BJ (cell line): ENCODE data around the gene GAPDH. TPM values are rescaled to one million over a fixed set of nuclear protein-coding genes. Genes with fewer than 3 reads are reported as not detected.
"Not testable (repeated sequence)": the region's sequence is repeated elsewhere in the genome, so short reads cannot be mapped to it uniquely, and the experiment has no call there.

ENCODE experiments used
- CTCF ChIA-PET: fragments of 350-600 bp; formaldehyde crosslinking; extraction: SDS; loops from one replicate; lab custom pipeline; 2021; ENCODE audit warnings: antibody characterized with exemption, inconsistent platforms; lab: Yijun Ruan, JAX
- POLR2A ChIA-PET: fragments of 300-600 bp; sonication (Branson Sonifier 250); formaldehyde crosslinking; extraction: SDS; loops from one replicate; lab custom pipeline; 2021; ENCODE audit warnings: antibody characterized with exemption; lab: Charles Lee
- DNase-seq: peaks from one replicate; pipeline ENCODE4 v3.0.0-alpha.2; 2011; ENCODE audit warnings: low read depth
- H3K27me3 ChIP-seq: 2 replicates; pipeline ENCODE4 v1.6.0; 2011; ENCODE audit warnings: low read length; ENCODE audit not compliant: control insufficient read depth, insufficient read depth
- H3K36me3 ChIP-seq: 2 replicates; pipeline ENCODE4 v1.5.1; 2011; ENCODE audit warnings: low read length; ENCODE audit not compliant: control insufficient read depth, insufficient read depth
- H3K4me3 ChIP-seq: 2 replicates; pipeline ENCODE4 v1.5.1; 2011; ENCODE audit warnings: low read depth, mild to moderate bottlenecking, control low read depth, low read length
- polyA plus RNA-seq: library from polyadenylated mRNA; depleted of rRNA; stranded (reverse); fragments of >200 nt; gene quantifications from 2 replicates; pipeline ENCODE4 v1.2.3, GENCODE V29; 2011
- TF ChIP-seq, protein P1 (sequence below): IDR thresholded peaks from 2 replicates; pipeline ENCODE4 v1.5.1; 2011; ENCODE audit warnings: low read depth, mild to moderate bottlenecking, control low read depth, inconsistent platforms, low read length, moderate library complexity; ENCODE audit not compliant: insufficient read depth

Gene GAPDH
- polyA plus RNA-seq, 1 experiment, result 18,709 TPM

- CTCF ChIA-PET, result interaction anchor here (0.7 to 8.6 kb wide), 10 partner anchors 16 to 210 kb away, joined by 3 to 157 read pairs (median 6); partner anchors contain the start of genes IFFO1, MRPL51 and VAMP1
- POLR2A ChIA-PET, result interaction anchor here (0.5 to 1.2 kb wide), 3 partner anchors 12 to 21 kb away, joined by 4 to 8 read pairs (median 4); no protein-coding TSS in a partner anchor
- Histone ChIP-seq H3K27me3 (no peaks in the 10 kb centered on the region), H3K36me3 (peaks cover 42% of the 10 kb centered on the region), H3K4me3 (peak overlapping the region; percentile 88)
- DNase-seq, result no peak
- TF ChIP-seq, protein P1, sequence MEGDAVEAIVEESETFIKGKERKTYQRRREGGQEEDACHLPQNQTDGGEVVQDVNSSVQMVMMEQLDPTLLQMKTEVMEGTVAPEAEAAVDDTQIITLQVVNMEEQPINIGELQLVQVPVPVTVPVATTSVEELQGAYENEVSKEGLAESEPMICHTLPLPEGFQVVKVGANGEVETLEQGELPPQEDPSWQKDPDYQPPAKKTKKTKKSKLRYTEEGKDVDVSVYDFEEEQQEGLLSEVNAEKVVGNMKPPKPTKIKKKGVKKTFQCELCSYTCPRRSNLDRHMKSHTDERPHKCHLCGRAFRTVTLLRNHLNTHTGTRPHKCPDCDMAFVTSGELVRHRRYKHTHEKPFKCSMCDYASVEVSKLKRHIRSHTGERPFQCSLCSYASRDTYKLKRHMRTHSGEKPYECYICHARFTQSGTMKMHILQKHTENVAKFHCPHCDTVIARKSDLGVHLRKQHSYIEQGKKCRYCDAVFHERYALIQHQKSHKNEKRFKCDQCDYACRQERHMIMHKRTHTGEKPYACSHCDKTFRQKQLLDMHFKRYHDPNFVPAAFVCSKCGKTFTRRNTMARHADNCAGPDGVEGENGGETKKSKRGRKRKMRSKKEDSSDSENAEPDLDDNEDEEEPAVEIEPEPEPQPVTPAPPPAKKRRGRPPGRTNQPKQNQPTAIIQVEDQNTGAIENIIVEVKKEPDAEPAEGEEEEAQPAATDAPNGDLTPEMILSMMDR, result no peak
Observed at GRCh38 chr12:6536894-6537579, 2.7 kb downstream of the GAPDH start.

- TF ChIP-seq, protein P1, result peak; percentile 74
- CTCF ChIA-PET, result interaction anchor here (0.7 to 8.6 kb wide), 14 partner anchors 15 to 211 kb away, joined by 3 to 157 read pairs (median 4); partner anchors contain the start of genes IFFO1, MRPL51 and VAMP1
- not testable (repeated sequence) for H3K27me3 ChIP-seq, DNase-seq
- peak overlapping the region; percentile 88; the same call in 1 of the 2 replicates for H3K4me3 ChIP-seq
- POLR2A ChIA-PET, result interaction anchor here (0.5 to 1.2 kb wide), 3 partner anchors 12 to 20 kb away, joined by 4 to 8 read pairs (median 4); no protein-coding TSS in a partner anchor
- H3K36me3 ChIP-seq, result peaks cover 42% of the 10 kb centered on the region
Observed at GRCh38 chr12:6537580-6538419, 3.5 kb downstream of the GAPDH start.

DNA sequence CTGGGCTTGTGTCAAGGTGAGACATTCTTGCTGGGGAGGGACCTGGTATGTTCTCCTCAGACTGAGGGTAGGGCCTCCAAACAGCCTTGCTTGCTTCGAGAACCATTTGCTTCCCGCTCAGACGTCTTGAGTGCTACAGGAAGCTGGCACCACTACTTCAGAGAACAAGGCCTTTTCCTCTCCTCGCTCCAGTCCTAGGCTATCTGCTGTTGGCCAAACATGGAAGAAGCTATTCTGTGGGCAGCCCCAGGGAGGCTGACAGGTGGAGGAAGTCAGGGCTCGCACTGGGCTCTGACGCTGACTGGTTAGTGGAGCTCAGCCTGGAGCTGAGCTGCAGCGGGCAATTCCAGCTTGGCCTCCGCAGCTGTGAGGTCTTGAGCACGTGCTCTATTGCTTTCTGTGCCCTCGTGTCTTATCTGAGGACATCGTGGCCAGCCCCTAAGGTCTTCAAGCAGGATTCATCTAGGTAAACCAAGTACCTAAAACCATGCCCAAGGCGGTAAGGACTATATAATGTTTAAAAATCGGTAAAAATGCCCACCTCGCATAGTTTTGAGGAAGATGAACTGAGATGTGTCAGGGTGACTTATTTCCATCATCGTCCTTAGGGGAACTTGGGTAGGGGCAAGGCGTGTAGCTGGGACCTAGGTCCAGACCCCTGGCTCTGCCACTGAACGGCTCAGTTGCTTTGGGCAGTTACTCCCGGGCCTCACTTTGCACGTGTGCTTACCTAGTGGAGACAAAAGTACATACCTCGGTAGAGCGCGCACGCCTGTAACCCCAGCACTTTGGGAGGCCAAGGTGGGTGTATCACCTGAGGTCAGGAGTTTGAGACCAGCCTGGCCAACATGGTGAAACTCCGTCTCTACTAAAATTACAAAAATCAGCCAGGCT, 4.3 kb downstream of the GAPDH start:
- TF ChIP-seq, protein P1, result no peak
- no peaks in the 10 kb centered on the region for H3K27me3 ChIP-seq
- DNase-seq, result no peak
- POLR2A ChIA-PET, result interaction anchor here (0.6 to 1.5 kb wide), 5 partner anchors 10 to 467 kb away, joined by 3 to 14 read pairs (median 8); no protein-coding TSS in a partner anchor
- no peak overlapping the region for H3K4me3 ChIP-seq
- CTCF ChIA-PET, result interaction anchor here (0.7 to 8.6 kb wide), 13 partner anchors 14 to 115 kb away, joined by 3 to 157 read pairs (median 4); partner anchors contain the start of genes IFFO1 and VAMP1
- H3K36me3 ChIP-seq, result peaks cover 45% of the 10 kb centered on the region

DNA sequence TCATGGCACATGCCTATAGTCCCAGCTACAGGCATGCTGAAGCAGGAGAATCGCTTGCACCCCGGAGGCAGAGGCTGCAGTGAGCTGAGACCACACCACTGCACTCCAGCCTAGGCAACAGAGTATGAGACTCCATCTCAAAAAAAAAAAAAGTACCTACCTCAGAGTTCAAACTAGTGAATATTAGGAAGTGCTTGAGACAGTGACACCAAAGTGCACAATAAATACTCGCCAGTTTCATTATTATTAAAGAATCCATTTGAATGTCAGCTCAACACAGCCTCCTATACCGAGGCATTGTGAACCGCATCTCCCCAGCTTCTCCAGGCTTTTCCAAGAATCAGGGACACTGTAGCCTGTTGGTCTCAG, 5.0 kb downstream of the GAPDH start:
- DNase-seq, result no peak

More for the DNA sequence above, 5.0 kb downstream of the GAPDH start:
- Histone ChIP-seq H3K27me3 (no peaks in the 10 kb centered on the region), H3K4me3 (no peak overlapping the region), H3K36me3 (peaks cover 46% of the 10 kb centered on the region)
- TF ChIP-seq, protein P1, result no peak
- CTCF ChIA-PET, result interaction anchor here (0.8 to 8.6 kb wide), 10 partner anchors 14 to 117 kb away, joined by 3 to 157 read pairs (median 6); partner anchors contain the start of genes IFFO1 and VAMP1
- POLR2A ChIA-PET, result interaction anchor here (0.6 to 1.5 kb wide), 5 partner anchors 10 to 467 kb away, joined by 3 to 14 read pairs (median 6); partner anchors contain the start of gene ZNF384
